AG20443 (cell line): ENCODE results near the gene ACOT7.
A peak's percentile ranks its signal among the peaks of the same experiment; 100 is the strongest.

Source experiments
- DNase-seq: peaks from one replicate; pipeline ENCODE4 v3.0.0; 2012; ENCODE audit warnings: low spot score, mixed read lengths

Gene ACOT7

GRCh38 chr1:6249739-6250689 lies 143.6 kb downstream of the ACOT7 start:
- peak; percentile 18 for DNase-seq

- peak; percentile 74 for DNase-seq
Observed at GRCh38 chr1:6248932-6249738, 144.4 kb downstream of the ACOT7 start.

DNA sequence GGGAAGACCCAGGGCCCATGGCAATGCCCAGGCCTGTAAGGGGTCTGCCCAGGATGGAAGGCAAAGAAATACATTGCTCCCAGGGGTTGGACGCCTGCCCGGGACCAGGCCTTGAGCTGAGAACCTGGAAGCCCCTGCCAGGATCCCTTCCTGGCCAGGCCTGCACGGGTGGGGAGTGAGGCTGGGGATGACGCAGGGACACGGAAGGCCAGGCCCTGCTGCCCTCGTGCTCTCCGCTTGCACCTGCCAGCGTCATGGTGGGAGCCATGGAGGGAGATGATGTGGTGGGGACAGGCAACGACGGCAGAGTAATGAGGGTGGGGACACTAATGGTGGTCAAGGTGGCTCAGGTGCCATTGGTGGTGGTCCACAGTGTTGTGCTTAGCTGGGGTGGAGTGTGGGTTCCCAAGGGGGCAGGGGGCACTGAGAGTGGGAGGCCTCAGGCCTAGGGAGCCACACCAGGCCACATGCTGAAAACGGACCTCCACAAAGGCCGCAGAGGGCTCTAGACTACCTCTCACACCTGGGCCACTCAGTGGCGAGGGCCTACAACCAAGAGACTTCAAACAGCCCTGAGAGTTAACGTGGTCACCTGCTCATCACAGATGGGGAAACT lies 145.3 kb downstream of the ACOT7 start:
- DNase-seq: no peak

DNA sequence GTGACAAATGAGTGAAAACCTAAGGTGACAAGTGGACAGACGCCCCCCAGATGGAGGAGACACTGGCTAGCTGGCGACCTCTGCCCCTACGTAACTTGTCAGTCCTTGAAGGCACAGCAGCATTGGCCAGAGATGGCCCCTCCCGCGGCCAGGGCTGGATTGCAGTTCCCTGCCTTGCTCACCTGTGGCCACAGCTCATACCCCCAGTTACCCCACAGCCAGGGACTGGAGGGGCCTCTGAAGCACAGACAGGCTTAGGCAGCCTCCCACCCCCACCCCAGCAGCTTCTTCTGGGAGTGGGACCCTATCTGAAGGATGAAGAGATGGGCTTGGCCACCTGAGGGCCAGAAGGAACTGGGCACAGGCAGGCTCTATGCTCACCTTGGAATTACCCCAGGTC lies 145.9 kb downstream of the ACOT7 start:
- DNase-seq: no peak

DNA sequence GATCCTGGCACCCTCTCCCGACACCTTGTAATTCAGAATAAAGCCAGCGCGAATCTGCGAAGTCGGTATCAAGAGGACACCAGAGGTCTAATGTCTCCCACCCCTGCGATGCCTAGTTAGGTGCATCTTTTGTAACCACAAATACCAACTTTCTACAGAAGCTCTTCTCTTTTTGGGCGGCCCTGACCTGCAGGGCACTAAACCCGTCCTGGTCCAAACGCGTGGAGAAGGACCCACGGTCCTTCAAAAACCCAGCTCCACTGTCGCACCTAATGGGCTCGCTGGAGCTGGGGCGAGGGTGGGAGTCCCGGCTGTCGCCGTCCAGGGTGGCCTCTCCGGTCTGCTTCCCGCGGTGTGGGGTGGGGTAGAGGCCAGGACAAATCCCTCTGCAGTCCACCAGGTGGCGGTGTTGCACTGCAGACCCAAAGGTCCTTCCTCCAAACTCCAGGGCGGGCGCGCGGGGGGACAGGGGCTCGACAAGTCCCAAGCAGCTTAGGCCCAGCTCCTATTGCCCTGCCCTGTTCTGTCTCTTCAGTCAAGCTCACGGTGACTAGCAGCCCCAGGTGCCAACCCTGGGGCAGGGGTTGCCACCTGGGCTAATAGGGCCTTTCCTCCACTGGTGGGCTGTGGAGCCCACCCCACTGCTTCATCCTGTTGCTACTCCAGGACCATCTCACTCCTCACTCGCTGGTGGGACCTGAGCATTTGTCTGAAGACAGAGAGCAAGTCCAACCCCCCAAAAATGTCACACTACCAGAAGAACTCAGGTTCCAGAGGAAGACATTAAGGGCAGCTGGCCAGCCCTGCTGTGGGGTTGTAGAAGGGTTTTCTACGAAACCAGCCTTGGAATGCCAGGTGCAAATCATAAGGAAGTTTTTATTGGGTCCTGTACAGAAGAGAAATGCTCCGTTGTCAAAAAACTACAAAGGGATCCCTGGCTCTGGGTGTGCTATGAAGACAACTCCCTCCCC lies 146.8 kb downstream of the ACOT7 start:
- peak; percentile 86 for DNase-seq

- DNase-seq: peak; percentile 31
Observed at GRCh38 chr1:6245869-6246496, 147.6 kb downstream of the ACOT7 start.

- DNase-seq: peak; percentile 93
Observed at GRCh38 chr1:6245086-6245868, 148.3 kb downstream of the ACOT7 start.

DNA sequence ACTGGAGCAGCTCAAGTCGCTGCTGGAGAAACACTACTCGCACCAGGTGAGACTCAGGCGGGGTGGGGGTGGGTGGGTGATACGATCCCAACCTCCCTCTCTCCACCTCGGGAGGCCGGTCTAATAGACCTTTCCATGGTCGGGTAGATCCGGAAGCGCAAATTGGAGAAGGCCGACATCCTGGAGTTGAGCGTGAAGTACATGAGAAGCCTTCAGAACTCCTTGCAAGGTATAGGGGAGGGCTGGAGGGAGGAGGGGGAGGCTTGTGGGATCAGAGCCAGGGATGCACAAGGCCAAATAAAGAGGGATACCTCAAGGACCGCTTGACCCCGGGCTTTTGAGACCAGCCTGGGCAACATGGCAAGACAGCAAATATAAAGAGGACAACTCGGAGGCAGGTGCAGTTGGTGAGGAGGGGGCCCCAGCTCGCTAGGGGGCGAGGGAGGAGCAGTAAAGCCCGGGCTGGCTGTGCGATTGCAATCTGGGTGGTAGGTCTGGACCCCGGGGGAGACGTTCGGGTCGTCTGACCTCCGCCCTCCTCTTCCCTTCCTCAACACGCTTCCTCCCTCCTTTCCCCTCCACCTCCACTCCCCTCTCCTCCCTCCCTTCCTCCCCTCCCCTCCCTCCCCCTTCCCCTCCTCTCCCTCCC lies 149.0 kb downstream of the ACOT7 start:
- DNase-seq: no peak

DNA sequence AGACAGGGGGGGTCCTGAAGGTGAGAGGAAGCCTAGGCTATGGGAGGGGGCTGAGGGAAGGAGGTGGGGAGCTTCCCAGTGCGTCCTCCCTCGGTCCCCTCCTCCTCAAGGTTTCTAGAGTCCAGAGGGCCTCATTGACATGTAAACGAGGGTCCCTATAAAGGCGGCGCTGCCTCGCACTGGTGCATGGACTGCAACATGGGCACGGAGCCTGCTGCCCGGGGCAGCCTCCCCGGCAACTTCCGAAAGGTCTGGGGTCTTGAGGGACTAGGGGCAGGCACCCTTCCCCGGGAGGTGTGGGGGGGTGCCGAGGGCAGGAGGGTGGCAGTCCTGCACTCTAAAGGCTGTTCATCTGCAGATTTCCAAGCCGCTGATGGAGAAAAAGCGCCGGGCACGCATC lies 149.6 kb downstream of the ACOT7 start, which contains the start of gene HES3:
HES3 (plus strand) TSS at position 187 of the 400 bp plus-strand sequence; CDS start at position 374, 187 bp downstream.
- DNase-seq: no peak

GRCh38 chr1:6243053-6243834 lies 150.3 kb downstream of the ACOT7 start:
- no peak for DNase-seq

DNA sequence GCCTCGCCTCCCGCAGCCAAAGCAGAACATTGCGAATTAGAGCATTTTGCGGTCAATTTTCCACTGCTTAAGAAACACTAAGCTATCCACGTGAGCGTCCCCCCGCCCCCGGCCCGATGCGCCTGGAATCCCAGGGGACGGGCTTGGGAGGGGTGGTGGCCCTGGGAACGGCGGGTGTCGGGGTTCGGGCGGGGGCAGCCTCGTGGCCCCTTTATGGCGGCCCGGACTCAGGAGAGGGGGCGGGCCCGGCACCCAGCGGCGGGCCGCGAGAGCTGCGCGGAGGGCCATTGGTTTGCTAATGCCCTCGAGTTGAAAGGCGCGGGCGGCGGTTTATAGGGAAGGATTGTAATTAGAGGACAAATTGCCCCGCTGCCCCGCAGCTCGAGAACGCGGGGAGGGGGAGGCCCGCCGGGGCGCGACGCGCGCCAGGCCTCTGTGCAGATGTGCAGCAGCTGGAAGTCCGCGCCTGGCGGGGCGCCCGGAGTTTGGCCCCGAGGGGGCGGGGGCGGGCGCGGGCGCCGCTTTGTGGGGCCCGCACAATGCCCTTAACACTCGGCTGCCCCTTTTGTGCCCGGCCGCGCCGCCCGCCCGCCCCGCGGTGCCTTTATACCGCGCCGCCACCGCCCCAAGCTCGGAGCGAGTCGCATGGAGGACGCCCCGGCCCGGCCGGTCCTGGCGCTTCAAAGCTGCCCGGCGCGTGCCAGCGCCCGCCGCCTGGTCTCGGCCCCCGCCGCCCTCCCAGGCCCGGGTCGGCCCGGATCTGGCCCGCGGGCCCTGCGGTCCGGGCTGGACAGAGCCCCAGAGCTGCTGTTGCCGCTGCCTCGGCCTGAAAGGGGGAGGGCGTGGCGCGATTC lies 151.5 kb downstream of the ACOT7 start:
- DNase-seq: peak; percentile 45

- no peak for DNase-seq
Observed at GRCh38 chr1:6241107-6241886, 152.3 kb downstream of the ACOT7 start.

DNA sequence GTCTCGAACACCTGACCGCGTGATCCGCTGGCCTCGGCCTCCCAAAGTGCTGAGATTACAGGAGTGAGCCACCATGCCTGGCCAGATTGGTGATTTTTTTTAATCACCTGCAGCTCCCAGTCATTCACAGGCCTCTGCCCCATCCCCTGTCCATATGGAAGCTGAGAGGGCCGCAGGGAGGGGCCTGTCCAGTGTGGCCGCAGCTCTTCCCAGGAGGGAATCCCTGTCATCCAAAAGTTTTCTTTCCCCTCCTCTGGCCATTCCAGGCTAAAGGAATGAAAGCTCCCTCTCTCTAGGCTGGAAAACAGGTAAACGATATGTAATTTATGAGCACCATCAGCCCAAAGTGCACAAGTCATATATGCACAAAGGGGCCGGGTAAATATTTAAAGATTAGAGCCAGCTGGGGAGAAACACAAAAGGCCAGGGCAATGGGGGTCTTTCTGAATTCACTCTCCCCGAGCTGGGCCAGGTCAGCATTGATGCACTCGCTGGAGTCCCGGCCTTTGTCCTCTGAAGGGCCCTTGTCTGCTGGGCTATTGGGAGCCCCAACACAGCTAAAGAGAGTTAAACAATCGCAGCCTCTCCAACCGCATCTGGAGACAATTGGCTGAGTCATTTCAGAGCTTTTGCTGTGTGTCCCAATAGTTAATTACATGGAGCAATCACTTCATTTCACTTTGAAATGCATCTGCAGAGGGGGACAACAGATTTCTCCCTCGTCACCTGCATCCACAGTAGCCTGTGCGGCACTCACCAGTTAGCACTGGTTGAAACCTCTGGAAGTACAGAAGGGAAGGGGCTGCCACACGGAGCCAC lies 153.4 kb downstream of the ACOT7 start:
- DNase-seq: peak; percentile 69

- no peak for DNase-seq
Observed at GRCh38 chr1:6239213-6239752, 154.3 kb downstream of the ACOT7 start.

DNA sequence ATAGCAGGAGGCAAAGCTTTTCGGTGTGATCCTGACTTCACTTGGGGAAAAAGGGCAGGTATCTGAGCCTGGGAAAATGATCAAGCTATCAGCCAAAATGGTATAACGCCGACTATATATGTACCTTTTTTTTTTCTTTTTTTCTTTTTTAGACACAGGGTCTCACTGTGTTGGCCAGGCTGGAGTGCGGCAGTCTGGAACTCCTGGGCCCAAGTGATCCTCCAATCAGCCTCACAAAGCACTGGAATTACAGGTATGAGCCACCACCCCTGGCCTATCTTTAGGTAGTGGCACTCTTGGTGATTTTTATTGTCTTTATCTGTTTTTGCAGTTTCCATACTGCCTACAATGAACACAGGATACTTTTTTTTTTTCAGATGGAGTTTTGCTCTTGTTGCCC lies 156.5 kb downstream of the ACOT7 start:
- DNase-seq: no peak

DNA sequence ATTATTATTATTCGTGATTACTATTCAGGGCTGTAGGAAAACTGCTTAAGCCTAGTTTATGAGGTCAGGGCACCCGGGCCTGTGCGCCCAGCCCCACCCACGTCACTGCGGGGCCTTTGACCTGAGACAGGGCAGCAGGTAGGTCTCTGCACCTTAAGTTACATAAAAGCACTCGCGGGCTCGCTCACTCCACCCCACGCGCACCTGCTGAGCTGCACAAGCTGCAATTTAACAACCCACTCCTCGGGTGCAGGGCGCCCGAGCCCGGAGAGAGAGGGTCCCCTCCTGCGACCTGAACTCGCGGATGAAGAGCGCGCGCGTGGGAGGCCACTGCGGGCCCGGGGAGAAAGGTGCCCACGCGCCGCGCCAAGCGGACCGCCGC lies 158.3 kb downstream of the ACOT7 start:
- no peak for DNase-seq
